ENCODE results near the gene SARS1. TPM values are rescaled to one million over a fixed set of nuclear protein-coding genes. Genes with fewer than 3 reads are reported as not detected.

Gene SARS1
- total and polyA plus RNA-seq, 2 of the 13 experiments (the other 11 are each of a cell fraction or from before 2014, with no cell fraction given) = 103 to 134 TPM

GRCh38 chr1:109213824-109214693 lies at the start of gene SARS1 (continued):
- TF ChIP-seq HNF1A (IDR thresholded peaks at IDR 0.05; ENCODE audit: low read depth) (no peak), HNF1A (CRISPR knock-in tag; IDR thresholded peaks at IDR 0.05; ENCODE audit: borderline replicate concordance) (no peak; the same call in 1 of the 2 replicates), ASH2L (IDR thresholded peaks at IDR 0.05; ENCODE audit: insufficient read length, low read depth, low read length) (peak; percentile 60), ZNF746 (CRISPR knock-in tag; IDR thresholded peaks at IDR 0.05) (peak; percentile 73; the same call in 1 of the 2 replicates), ZSCAN30 (CRISPR knock-in tag; IDR thresholded peaks at IDR 0.05) (no peak), ZNF574 (CRISPR knock-in tag; IDR thresholded peaks at IDR 0.05) (peak; percentile 58; the same call in 1 of the 2 replicates), HNF1B (CRISPR knock-in tag; IDR thresholded peaks at IDR 0.05) (peak; percentile 31; the same call in 1 of the 2 replicates), PAWR (CRISPR knock-in tag; IDR thresholded peaks at IDR 0.05; ENCODE audit: borderline replicate concordance) (no peak), SIN3B (IDR thresholded peaks at IDR 0.05; ENCODE audit: low read length) (no peak), MXD1 (CRISPR knock-in tag; IDR thresholded peaks at IDR 0.05) (peak; percentile 81; the same call in 1 of the 2 replicates), ZBED4 (CRISPR knock-in tag; IDR thresholded peaks at IDR 0.05; ENCODE audit: borderline replicate concordance) (no peak), MTA3 (CRISPR knock-in tag; IDR thresholded peaks at IDR 0.05) (no peak), ZNF296 (CRISPR knock-in tag; conservative IDR thresholded peaks at IDR 0.05) (no peak; the same call in 1 of the 2 replicates)

All from HepG2 (cell line).